Measurements from ENCODE around the gene PCDHGB5. TPM values are rescaled to one million over a fixed set of nuclear protein-coding genes. Genes with fewer than 3 reads are reported as not detected.
A peak's percentile ranks its signal among the peaks of the same experiment; 100 is the strongest.

The PCDHGB5 gene
- total and polyA plus RNA-seq, 2 of the 13 experiments (the other 11 are each of a cell fraction or from before 2014, with no cell fraction given) = 0.08 to 0.44 TPM

GRCh38 chr5:141354900-141355469 is 42.8 kb upstream of the PCDHGB5 start, which contains the start of gene PCDHGA4:
Gene PCDHGA4, plus strand, starts transcription at chr5:141355021. Its CDS starts 87 bp downstream, at chr5:141355108.
- Histone ChIP-seq H2AFZ (ENCODE audit: low read length) (no peak within 1 kb of the TSS), H3K4me2 (ENCODE audit: low read depth, low read length) (no peak within 1 kb of the TSS), H3K4me3 (replicated peaks in 1 of 3; ENCODE audit: insufficient read depth in 1 of 3, low read depth in 2 of 3, low read length in 3 of 3) (no peak within 1 kb of the TSS), H3K27ac (ENCODE audit: extremely low read length, insufficient read depth, low read length) (no peak within 1 kb of the TSS), H3K9ac (ENCODE audit: insufficient read depth, low read depth, low read length) (no peak within 1 kb of the TSS), H4K20me1 (ENCODE audit: insufficient read depth, low read length) (no peaks in the 10 kb centered on the region), H3K79me2 (ENCODE audit: insufficient read depth, low read length) (no peaks in the 10 kb centered on the region), H3K27me3 (ENCODE audit: control insufficient read depth in 1 of 2, insufficient read depth in 2 of 2, low read length in 2 of 2) (no peaks in the 10 kb centered on the region; a peak in 1 of 5 replicates), H3K9me3 (ENCODE audit: low read length) (peaks cover 18% of the 10 kb centered on the region), H3K4me1 (ENCODE audit: insufficient read depth, low read length) (no peaks in the 10 kb centered on the region; the same call in 1 of the 2 replicates), H3K36me3 (replicated peaks in 1 of 2; ENCODE audit: control insufficient read depth in 1 of 2, insufficient read depth in 2 of 2, low read length in 2 of 2) (no peaks in the 10 kb centered on the region)
- no peak for FAIRE-seq
- ChIA-PET POLR2A (no interaction called here), CTCF (ENCODE audit: low intra/inter-chr PET ratio, low total read pairs) (no interaction called here)
- no TSS peak for BruUV-seq (replicated peaks)
- 60% methylated on average over 17 of the region's 29 CpGs for WGBS (ENCODE audit: low lambda C conversion rate)
- DNase-seq (ENCODE audit: low spot score) = no peak
- in situ Hi-C loops (cut with HindIII; ENCODE audit: extremely low pct_ligation_motif_present, low pct_unique_long_range_greater_than_20kb) (loop anchor here (10.0 kb wide), 1 partner anchor 170 kb away; no protein-coding TSS in a partner anchor), intact Hi-C loops (cut with micrococcal nuclease; ENCODE audit: unreplicated experiment) (loop anchor here (10.0 kb wide), 1 partner anchor 170 kb away; no protein-coding TSS in a partner anchor)
- no peak for TF ChIP-seq KDM5B (CRISPR knock-in tag; IDR thresholded peaks at IDR 0.05; ENCODE audit: borderline replicate concordance)
- no peak for TF ChIP-seq ZBTB42 (CRISPR knock-in tag; IDR thresholded peaks at IDR 0.05)
- TF ChIP-seq CTCF (CRISPR knock-in tag; IDR thresholded peaks at IDR 0.05) = peak; percentile 21
- no peak for ATAC-seq

- no TSS peak for BruUV-seq (replicated peaks)
- TF ChIP-seq ZNF24 (IDR thresholded peaks at IDR 0.05) = no peak
- TF ChIP-seq ZNF607 (CRISPR knock-in tag; IDR thresholded peaks at IDR 0.05; ENCODE audit: borderline replicate concordance) = no peak
- TF ChIP-seq CTCF (CRISPR knock-in tag; IDR thresholded peaks at IDR 0.05) = no peak
- no peak for TF ChIP-seq IKZF4 (CRISPR knock-in tag; IDR thresholded peaks at IDR 0.05; ENCODE audit: borderline replicate concordance, low read depth, not compliant biosample characterization)
- no peak for TF ChIP-seq SYNCRIP (IDR thresholded peaks at IDR 0.05; ENCODE audit: insufficient read depth, low read depth, low read length)
- no peak for TF ChIP-seq ZSCAN31 (CRISPR knock-in tag; IDR thresholded peaks at IDR 0.05; ENCODE audit: low read depth)
- no peak for TF ChIP-seq CBX1 (IDR thresholded peaks at IDR 0.05; ENCODE audit: low read depth)
- TF ChIP-seq ZNF275 (CRISPR knock-in tag; IDR thresholded peaks at IDR 0.05; ENCODE audit: borderline replicate concordance) = no peak
- no peak for TF ChIP-seq CREBL2 (CRISPR knock-in tag; IDR thresholded peaks at IDR 0.05; ENCODE audit: borderline replicate concordance)
Observed at GRCh38 chr5:141355641-141356040, 42.1 kb upstream of the PCDHGB5 start.

More at GRCh38 chr5:141355641-141356040, 42.1 kb upstream of the PCDHGB5 start:
- Histone ChIP-seq H3K79me2 (ENCODE audit: insufficient read depth, low read length) (no peaks in the 10 kb centered on the region), H3K36me3 (replicated peaks in 1 of 2; ENCODE audit: control insufficient read depth in 1 of 2, insufficient read depth in 2 of 2, low read length in 2 of 2) (no peaks in the 10 kb centered on the region), H3K27me3 (ENCODE audit: control insufficient read depth in 1 of 2, insufficient read depth in 2 of 2, low read length in 2 of 2) (no peaks in the 10 kb centered on the region), H3K9me3 (ENCODE audit: low read length) (peaks cover 24% of the 10 kb centered on the region), H2AFZ (ENCODE audit: low read length) (no peak overlapping the region), H4K20me1 (ENCODE audit: insufficient read depth, low read length) (no peaks in the 10 kb centered on the region), H3K4me1 (ENCODE audit: insufficient read depth, low read length) (no peaks in the 10 kb centered on the region; the same call in 1 of the 2 replicates), H3K4me2 (ENCODE audit: low read depth, low read length) (no peak overlapping the region), H3K27ac (ENCODE audit: extremely low read length, insufficient read depth, low read length) (no peak overlapping the region), H3K4me3 (replicated peaks in 1 of 3; ENCODE audit: insufficient read depth in 1 of 3, low read depth in 2 of 3, low read length in 3 of 3) (no peak overlapping the region), H3K9ac (ENCODE audit: insufficient read depth, low read depth, low read length) (no peak overlapping the region)
- in situ Hi-C loops (cut with HindIII; ENCODE audit: extremely low pct_ligation_motif_present, low pct_unique_long_range_greater_than_20kb) (loop anchor here (10.0 kb wide), 1 partner anchor 169 kb away; no protein-coding TSS in a partner anchor), intact Hi-C loops (cut with micrococcal nuclease; ENCODE audit: unreplicated experiment) (loop anchor here (10.0 kb wide), 1 partner anchor 169 kb away; no protein-coding TSS in a partner anchor)
- no peak for ATAC-seq
- CTCF ChIA-PET (ENCODE audit: low intra/inter-chr PET ratio, low total read pairs) = no interaction called here
- DNase-seq (ENCODE audit: low spot score) = no peak
- WGBS (ENCODE audit: low lambda C conversion rate) = 85% methylated on average over 24 of the region's 24 CpGs
- POLR2A ChIA-PET = no interaction called here
- no peak for FAIRE-seq
